ENCODE results near the gene ARHGEF16.

ARHGEF16 gene

DNA sequence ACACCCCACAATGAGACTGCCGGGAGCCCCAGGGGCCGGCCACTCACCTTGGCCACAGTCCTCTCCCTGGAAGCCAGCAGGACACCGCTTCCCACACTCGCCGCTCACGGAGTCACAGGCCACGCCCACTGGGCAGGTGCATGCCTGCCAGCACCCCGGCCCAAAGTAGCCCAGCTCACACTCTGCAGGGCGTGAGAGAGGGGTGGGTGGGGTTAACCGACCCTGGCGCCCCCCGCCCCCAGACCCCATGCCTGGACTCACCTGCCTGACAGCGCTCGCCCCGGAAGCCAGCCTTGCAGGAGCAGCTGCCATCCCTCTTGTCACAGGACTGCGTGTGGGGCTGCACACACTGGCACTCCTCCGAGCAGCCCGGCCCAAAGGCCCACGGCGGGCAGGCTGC is 50.7 kb downstream of the ARHGEF16 start:
- no peak for DNase-seq

DNA sequence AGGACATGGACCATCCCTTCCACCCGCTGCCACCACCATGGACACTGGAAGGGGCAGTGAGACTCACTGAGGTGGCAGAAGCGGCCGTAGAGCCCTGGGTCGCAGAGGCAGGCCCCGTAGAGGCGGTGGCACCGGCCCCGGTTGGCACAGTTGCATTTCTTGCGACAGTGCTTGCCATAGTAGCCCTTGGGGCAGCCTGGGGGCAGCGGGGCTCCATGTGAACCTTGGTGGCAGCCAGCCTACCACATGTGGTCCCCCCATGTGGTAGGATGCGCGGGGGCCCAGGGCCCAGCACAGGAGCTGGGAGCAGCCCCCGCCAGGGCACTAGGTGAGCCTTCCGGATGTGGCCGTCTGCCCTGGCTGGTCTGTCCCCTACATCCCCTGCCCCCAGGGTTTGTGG is 51.6 kb downstream of the ARHGEF16 start:
- DNase-seq, result no peak

DNA sequence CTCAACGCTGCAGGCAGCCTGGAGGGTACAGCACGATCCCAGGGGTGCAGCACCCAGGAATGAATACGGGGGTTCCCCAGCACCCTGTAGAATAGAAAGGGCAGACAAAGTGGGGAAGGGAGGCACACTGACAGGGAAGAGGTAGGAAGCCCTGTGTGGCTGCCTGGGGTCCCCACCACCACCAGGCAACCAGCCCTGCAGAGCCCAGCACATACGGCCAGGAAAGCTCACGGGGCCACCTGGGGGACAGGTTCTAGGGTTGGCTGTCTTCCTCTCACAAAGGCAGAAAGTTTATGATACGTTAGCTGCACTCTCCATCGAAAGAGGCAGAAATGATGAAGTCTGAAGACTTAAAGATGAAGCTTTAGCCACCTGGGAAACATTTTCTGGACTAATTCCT is 52.5 kb downstream of the ARHGEF16 start:
- no peak for DNase-seq

DNA sequence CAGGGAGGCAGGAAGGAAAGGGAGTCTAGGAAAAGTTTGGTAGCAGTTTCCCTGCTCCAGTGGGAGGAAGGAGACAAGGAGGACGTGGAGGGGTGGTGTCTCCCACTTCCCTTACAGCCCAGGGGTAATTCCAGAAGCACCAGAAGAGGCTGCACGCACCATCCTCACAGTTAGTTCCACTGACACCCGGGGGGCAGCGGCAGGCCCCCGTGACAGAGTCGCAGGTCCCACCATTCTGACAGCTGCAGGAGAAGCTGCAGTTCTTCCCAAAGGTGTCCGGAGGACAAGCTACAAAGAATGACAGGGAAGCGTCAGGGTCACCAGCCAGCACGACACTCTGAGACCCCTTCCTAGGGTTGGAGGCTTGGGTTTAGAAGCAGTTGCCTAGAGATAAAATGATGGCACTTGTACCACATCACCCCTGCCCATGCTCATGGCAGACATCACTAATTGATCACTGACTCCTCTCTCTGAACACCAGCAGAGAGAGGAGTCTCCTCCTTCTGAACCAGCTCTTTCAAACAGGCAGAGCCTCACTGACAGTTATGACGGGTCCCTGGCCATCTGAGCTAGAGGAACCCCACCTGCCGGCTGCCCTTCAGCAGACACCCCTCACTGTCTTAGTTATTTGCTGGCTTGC is 53.3 kb downstream of the ARHGEF16 start:
- DNase-seq, result no peak

DNA sequence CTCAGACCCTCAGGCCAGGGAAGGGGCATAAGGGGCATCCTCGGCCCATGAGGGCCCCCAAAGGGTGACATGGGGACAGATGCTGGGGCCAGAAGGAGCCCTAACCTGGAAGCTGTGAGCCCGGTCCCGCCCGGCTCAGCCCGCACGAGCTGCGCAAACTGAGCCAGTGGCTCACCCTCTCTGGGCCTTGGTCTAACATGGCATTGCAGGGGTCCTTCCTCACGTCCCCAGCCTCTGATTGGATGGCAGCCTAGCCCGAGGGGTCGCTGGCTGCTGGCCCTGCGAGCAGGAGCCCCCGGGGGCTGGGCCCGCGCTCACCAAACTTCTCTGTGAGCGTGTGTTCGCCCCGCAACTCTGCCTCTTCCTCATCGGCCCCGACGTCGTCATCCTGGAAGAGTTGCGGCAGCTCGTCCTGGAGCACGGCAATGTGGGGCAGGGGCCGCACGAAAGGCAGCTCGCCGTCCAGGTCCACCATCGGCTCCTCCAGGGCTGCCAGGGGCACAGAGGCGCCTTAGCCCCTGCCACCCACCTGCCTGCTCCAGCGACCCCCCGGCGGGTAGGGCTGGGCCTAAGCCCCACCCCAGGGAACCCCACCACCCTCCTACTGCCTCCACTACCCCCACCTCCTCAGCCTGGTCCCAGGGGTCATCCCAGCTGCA is 54.4 kb downstream of the ARHGEF16 start:
- no peak for DNase-seq

DNA sequence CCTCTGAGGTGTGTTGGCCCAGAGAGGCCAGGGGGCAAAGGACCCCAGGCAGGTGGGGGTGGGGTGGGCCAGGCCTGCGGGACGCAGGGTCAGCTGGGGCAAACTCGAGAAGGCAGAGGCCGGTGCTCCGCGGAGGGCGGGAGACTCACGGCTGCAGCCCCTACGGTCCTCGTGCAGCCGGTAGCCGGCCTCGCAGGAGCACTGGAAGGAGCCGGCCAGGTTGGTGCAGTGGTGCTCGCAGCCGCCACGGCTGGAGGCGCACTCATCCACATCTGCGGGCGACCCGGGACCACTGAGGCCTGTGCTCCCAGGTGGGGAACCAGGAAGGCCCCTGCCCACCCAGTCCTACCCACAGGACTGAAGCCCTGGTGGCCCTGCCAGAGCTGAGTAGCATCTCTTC is 55.3 kb downstream of the ARHGEF16 start:
- DNase-seq, result no peak

DNA sequence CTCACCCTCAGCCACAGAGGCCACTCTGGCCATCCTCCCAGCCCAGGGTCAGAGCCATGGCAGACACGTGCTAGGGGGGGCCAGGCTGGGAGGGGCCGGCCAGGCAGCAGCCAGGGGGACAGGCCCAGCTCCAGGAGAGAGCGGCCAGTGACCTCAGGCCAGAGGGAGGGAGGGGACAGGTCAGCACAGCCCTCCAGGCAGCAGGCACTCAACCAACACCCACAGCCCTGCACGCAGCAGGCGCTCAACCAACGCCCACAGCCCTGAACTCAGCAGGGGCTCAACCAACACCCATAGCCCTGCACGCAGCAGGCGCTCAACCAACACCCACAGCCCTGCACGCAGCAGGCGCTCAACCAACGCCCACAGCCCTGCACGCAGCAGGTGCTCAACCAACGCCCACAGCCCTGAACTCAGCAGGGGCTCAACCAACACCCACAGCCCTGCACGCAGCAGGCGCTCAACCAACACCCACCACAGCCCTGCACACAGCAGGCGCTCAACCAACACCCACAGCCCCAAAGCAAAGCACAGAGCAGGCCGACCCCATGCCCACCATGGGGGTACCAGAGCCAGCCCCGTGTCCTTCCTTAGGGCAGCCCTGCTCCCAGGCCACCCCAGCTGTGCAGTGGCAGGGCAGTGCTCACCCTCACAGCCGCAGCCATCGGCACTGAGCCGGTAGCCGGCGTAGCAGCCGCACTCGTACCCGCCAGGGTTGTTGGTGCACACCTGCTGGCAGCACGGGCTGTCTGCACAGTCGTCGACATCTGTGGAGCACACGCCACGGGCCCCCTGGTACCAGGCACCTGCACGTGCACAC is 55.9 kb downstream of the ARHGEF16 start:
- DNase-seq, result no peak

DNA sequence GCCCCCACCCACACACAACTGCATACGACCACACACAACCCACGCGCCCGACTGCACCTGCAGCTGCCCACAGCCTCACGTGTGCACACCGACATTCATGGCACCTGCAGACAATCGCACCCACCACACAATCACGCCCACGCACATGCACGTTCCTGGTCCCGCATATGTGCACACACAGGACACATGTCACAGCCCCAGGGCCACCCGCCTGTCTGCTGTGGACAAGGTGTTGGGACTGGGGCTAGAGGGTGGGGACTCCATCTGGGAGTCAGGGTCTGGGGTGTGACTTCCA is 56.4 kb downstream of the ARHGEF16 start:
- no peak for DNase-seq

DNA sequence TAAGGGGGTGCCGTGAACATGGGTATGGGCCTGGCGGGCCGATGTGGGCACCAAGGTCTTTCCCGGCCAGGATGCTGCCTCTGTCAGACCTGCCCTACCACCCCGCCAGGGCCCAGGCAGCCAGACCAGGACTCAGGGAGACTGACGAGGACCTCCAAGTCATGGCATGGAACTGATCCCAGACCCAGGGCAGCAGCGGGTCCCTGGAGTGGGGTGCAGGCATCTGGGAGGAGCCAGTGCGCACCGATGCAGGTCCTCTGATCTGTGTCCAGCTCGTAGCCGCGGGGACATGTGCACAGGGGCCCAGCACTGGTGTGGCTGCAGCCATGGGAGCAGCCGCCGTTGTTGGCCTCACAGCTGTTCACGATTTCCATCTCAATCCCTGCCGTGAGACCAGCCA is 56.8 kb downstream of the ARHGEF16 start:
- DNase-seq, result no peak

DNA sequence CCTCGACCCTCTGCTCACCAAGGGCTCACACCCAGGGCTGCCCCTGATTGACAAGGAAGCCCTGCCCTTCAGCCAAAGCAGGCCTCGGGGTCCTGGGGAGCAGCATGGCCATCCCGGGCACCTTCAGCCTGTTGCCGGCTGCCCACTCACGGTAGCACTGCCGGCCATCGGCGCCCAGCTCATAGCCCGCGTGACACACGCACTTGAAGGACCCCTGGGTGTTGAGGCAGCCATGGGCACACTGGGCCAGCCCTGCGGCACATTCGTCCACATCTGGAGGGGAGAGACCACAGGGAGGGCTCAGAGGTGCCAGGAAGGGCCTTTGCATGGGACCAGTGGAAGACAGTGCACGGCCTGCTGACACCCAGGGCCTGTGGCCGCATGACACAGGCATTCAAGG is 57.4 kb downstream of the ARHGEF16 start:
- DNase-seq, result no peak

DNA sequence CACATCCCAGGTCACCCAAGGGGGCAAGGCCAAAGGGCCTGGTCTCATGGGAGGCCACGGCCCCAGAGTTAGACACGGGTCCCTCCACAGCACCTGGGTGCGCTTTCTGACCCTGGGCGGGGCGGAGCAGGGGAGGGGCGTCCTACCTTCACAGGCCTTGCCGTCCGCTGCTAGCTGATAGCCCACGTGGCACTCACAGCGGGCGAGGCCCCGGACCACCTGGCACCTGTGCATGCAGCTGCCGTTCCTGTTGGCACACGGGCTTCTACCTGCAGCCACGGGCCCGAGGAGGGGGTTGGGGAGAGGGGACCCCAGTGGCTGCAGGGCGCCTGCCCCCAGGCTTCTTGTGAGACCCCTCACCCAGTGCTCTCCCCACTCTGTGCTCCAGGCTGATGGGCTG is 59.9 kb downstream of the ARHGEF16 start:
- DNase-seq, result no peak

DNA sequence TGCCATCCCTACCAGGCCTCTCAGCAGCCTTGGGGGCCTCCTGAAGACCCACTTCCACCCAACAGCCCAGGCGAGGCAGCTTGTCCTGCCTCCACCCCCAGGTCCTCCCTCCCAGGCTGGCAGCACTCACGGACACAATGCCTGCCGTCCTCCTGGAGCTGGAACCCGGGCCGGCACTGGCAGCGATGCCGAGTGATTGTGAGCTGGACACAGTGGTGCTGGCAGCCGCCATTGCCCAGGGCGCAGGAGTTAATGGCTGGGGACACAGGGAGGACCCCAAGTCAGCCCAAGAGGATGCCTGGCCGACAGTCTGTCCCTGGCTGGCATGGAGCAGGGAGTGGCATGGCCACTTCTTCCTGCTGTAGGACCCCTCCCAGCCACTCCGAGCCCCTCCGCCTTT is 60.8 kb downstream of the ARHGEF16 start:
- no peak for DNase-seq

DNA sequence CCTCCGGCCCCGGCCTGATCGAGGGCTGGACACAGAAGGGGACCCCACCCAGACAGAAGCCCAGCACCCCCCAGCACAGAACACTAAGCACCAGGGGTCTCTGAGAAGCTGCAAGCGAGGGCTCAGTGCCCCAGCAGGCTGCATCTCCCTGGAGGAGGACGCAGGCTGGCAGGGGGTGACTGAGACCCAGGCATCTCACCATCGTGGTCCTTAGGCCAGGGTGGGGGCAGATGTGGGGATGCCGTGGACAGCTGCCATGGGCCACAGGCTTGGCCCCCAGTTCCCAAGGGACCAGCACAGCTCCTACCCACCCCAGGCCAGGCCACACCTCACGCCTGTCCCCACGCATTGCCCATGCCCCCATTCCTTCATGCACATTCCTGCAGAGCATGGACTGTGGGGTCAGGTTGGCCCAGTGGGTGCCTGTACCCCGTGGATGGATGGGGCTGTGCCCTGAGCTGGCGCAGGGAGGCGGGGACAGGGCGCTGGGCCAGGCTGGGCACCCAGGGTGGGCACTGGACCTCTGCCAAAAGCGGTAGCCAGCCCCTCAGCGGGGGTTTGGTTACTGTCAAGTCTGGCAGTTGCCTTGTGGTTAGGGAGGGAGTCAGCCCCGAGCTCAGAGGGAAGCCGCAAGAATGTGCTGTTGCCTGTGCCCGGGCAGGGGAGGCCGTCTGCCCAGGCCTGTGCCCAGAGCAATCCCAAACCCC is 61.5 kb downstream of the ARHGEF16 start:
- no peak for DNase-seq

DNA sequence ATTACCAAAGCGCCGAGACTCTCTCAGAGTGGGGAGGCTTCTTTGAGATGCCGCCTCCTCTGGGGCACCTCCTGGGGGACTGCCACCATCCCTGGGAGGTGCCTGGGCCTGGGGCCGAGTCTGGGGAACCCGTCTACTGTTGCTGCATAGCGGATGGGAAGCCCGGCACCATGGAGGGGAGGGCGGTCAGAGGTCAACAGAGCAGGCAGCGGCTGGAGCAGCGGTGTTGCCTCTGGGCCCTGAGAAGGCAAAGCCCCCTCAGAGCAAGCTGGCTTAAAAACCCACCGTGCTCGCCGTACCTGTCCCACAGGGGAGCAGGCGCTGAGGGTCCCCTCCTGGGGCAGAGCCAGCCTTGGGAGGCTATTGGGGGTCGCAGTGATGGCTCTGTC is 62.0 kb downstream of the ARHGEF16 start:
- no peak for DNase-seq

DNA sequence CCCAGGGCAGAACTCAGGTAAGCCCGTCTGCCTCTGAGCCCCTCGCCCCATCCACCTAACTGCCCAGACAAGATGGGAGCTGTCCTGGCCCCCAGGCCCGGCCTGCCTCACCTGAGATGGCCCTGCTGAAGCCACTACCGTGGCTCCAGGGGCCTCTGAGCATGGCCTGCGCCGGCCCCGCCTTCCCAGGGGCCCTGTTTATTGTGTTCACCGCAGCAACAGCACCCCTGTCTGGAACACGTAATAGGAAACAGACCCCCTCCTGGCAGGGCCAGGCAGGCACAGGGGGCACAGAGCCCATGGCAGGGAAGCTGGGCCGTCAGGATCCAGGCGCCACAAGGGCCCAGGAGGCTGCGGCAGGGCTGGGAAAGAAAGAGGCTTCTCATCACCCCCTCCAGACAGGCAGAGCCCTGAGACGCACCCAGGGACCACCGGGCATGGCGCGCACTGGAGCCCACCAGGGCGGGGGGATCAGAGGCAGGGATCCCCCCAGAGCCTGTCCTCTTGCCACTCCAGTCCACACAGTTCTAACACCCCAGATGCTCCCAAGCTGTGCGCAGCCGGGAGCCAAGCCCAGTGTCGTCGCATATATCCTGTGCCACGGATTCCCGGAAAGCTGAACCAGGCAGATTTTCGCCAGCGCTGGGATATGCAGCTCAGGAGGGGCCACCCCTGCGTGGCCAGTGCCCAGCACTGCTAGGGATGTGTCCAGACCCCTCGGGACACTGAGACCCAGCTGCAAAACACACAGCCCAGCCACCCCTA is 62.6 kb downstream of the ARHGEF16 start:
- no peak for DNase-seq

DNA sequence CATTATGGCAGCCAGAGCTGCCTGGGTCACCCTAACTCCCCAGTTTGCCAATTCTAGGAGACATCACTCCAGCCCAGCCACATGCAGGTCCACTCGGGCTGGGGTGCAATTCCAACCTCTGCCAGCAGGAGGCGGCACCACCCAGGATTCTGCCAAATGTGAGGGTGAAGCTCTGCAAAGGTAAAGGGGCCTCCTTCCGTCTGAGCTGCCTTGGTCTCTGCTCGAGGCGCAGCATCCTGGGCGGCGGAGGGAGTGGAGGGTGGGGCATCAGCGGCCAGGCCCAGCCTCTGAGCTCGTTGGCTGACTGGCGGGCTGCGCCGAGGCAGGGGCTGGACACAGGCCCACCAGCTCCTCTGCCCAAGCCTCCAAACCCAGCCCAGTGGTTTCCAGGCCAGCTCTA is 63.8 kb downstream of the ARHGEF16 start:
- peak; percentile 29 for DNase-seq

DNA sequence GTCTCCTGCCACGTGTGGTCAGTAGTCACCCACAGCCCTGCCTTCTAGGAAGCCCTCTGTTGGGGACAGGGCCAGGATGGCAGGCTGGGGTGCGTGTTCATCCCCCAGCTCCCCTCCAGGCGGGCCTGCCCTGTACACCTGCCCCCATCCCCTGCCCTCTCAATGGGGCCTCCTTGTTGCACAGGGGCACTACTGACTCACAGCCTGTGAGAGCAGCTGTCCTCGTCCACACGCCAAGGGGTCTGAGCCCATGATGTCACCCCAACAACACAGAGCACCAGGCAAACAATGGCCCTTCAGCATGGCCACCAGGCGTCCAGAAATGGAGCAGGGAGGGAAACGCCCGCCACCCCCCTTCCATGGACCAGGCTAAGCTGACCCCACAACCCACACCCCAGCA is 64.3 kb downstream of the ARHGEF16 start:
- DNase-seq, result no peak

DNA sequence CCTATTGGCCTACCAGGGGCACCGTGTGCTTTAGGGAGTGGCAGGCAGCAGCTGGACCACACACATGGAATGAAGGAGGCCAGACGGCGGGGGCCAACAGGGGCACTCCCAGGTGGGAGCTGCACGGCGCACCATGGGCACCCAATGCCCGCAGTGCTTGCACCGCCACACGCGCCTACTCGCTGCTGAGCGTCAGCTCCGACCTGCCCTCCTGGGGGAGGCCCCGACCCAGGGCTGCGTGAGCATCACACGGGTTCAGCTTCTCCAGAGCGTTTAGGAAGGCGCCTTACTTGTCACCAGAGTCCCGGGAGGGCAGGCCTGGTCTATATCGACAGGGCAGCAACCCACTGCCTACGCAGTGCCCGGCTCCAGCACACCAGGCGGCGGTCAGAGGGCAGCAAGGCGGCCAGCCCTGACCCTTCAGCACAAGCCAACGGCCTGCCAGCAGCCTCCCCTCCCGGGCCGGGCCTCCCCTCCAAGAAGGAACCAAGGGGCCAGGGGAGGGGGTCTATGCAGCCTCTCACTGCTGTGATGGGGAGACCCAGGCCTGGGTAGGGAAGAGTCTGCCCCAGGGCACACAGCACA is 64.9 kb downstream of the ARHGEF16 start:
- no peak for DNase-seq

DNA sequence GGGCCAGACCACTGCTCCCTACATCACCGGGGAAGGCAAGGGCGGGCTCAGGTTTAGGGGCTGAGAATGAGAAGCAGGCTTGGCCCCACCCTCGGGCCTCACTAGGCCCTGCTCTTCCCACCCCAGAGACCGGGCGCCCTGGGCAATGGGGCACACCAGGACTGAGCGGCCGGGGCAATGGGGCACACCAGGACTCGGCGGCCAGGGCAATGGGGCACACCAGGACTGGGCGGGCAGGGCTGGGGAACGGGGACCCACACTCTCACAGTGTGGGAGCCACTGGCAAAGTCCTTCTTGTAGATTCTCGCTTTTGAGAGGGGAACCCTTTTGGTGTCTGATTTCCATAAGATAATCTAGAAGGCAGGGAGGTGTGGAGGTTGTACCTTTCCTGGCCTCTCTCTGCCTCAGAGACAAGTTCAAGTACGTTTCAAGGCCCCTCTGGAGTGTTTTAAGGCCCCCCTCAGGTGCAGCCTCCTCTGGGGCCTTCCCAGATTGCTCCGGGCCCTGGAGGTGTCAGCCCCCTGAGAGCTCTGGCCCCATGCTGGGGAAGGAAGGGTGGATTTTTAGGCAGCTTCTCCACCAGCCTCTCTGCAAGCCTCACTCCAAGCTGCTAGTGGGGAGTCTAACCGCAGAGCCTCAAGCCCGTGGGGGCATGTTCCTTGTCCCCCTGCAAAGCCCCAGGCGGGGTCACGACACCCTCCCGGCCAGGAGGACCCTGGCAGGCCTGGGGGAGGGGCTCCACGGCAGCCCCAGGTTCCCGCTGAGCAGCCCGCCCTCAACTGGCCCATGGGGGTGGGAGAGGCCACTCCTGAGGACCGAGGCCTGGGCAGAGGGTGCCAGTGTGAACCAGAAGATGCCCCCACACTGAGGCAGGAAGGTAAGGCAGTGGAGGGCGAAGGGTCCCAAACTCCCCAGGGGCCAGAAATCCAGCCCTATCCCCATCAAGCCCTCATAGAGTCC is 66.2 kb downstream of the ARHGEF16 start:
- no peak for DNase-seq

DNA sequence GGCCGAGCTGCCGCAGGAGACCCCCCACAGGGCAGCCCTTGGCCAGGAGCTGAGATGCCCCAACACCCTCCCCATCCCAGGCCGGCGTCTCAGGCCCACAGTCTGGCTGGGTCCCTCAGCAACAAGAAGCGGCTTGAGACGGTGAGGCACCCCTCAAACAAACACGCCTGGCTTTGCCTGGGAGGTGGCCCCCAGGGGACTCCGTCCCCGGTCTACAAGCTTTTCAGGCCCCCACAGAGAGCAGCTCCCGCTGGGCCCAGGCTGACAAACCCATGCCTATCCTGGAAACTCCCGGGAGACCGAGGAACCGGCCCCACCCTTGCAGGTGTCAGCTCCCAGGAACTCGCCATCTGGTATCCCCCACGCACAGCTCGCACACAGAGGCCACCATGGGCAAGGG is 67.0 kb downstream of the ARHGEF16 start:
- DNase-seq, result no peak

DNA sequence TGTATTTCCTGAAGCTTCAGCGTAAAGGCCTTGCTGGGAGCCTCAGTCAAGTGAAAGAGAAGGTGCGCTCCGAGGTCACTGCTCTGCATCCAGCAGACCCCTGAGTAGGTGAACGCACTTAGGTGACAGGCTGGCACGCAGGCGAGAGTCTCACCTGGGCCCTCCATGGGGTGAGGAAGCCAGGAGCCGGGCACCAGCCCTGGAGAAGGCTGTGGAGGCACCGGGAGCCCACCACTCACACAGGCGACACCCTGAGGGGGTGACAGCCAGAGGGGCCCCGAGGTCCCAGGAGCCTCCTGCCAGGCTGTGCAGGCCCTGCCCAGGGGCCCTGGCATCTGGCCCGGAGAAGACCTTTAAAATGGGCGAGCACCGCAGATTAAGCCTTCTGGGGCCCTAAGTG is 67.6 kb downstream of the ARHGEF16 start:
- DNase-seq, result no peak

All from activated naive CD4-positive, alpha-beta T cell treated with Interleukin-2 at 50 U/mL for 16 hours (primary cell).